K562 (cell line): Measurements from ENCODE around the gene MTG1. TPM values are rescaled to one million over a fixed set of nuclear protein-coding genes. Genes with fewer than 3 reads are reported as not detected.

Experiments used
- E4F1 ChIP-seq: fragments of 250-450 bp; sonication (Bioruptor Pico); IDR thresholded peaks from 2 replicates; pipeline ENCODE4 v1.5.0; 2021; ENCODE audit warnings: mild to moderate bottlenecking, borderline replicate concordance
- FOXA1 ChIP-seq: fragments of 450-650 bp; IDR thresholded peaks from 2 replicates; pipeline ENCODE4 v1.6.1; 2016; ENCODE audit warnings: mild to moderate bottlenecking, borderline replicate concordance
- MGA ChIP-seq: fragments of 450-650 bp; IDR thresholded peaks from 2 replicates; pipeline ENCODE4 v1.6.1; 2016; ENCODE audit warnings: mild to moderate bottlenecking, moderate library complexity
- NUFIP1 ChIP-seq: fragments of 450-650 bp; IDR thresholded peaks from 2 replicates; pipeline ENCODE4 v1.6.1; 2018; ENCODE audit not compliant: partially characterized antibody
- RERE ChIP-seq: sonication (generic); formaldehyde crosslinking; IDR thresholded peaks from 2 replicates; pipeline ENCODE4 v1.8.0; 2023; ENCODE audit warnings: missing genetic modification reagents, mild to moderate bottlenecking, borderline replicate concordance
- SOX6 ChIP-seq: fragments of 450-650 bp; IDR thresholded peaks from 2 replicates; pipeline ENCODE4 v1.6.1; 2014; ENCODE audit warnings: mild to moderate bottlenecking
- ZBTB17 ChIP-seq: fragments of 450-650 bp; formaldehyde crosslinking; IDR thresholded peaks from 2 replicates; pipeline ENCODE4 v1.4.0; 2020; ENCODE audit warnings: mild to moderate bottlenecking
- polyA plus RNA-seq, 8 experiments: library from polyadenylated mRNA; depleted of rRNA in 4 of 8; stranded (reverse) in 5 of 8; unstranded in 3 of 8; fragments of >200 nt; fragmentation: Nextera tagmentation in 2 of 8; fragmentation: Illumina TruSeq in 1 of 8; extraction: Ambion mirVana in 2 of 8; extraction: Trizol in 1 of 8; gene quantifications; 2 replicates each; pipeline versions ENCODE4 v1.2.1 to v1.2.3, GENCODE V29; 2011 to 2014; ENCODE audit warnings: inconsistent platforms in 1 of 8, missing spikeins in 1 of 8
- total RNA-seq, 7 experiments: library from RNA; depleted of rRNA in 6 of 7; stranded (reverse); fragments of >200 nt in 6 of 7; fragmentation: Illumina TruSeq in 2 of 7; extraction: Trizol in 2 of 7; gene quantifications; 2 replicates each; pipeline versions ENCODE4 v1.2.1 to v1.2.3, GENCODE V29; 2011 to 2021; ENCODE audit warnings: low replicate concordance in 1 of 7

Gene MTG1
- total and polyA plus RNA-seq, 9 of the 15 experiments (the other 6 are each of a cell fraction or from before 2014, with no cell fraction given), result 2.8 to 28.2 (median 15.4) TPM

GRCh38 chr10:133394064-133394663 is at the start of gene MTG1 (continued):
- TF ChIP-seq MGA (peak; percentile 77), E4F1 (CRISPR knock-in tag) (no peak), RERE (CRISPR knock-in tag) (0 out of 2 replicates have a peak, but pooled peaks have one; percentile 39), FOXA1 (no peak), ZBTB17 (CRISPR knock-in tag) (no peak), SOX6 (peak; percentile 66; the same call in 1 of the 2 replicates), NUFIP1 (no peak)
